GM12878 (cell line): Measurements from ENCODE around the gene TCF4. TPM values are rescaled to one million over a fixed set of nuclear protein-coding genes. Genes with fewer than 3 reads are reported as not detected.

Experiments used
- ATAC-seq: fragments of 200-7000 bp; cut with Tn5 transposase; 3 replicates; pipeline ENCODE4 v1.9.1; 2020; ENCODE audit warnings: mild to moderate bottlenecking, moderate library complexity
- BruUV-seq: library from RNA; stranded (reverse); fragments of 400-500 nt; replicated peaks from 2 replicates; lab custom pipeline; 2021; lab: Mats Ljungman, UMichigan
- CTCF ChIA-PET: fragments of 300-600 bp; sonication (Branson Sonifier 250); formaldehyde crosslinking; extraction: SDS; loops from one replicate; lab custom pipeline; 2021; ENCODE audit warnings: inconsistent platforms; lab: Yijun Ruan, JAX
- POLR2A ChIA-PET: fragments of 350-600 bp; formaldehyde crosslinking; extraction: SDS; loops from one replicate; lab custom pipeline; 2021; ENCODE audit warnings: inconsistent platforms; lab: Charles Lee
- RAD21 ChIA-PET: fragments of 300-600 bp; sonication (Branson Sonifier 250); formaldehyde crosslinking; loops from one replicate; lab custom pipeline; 2023; ENCODE audit warnings: antibody characterized with exemption; ENCODE audit not compliant: unreplicated experiment; lab: Charles Lee
- SMC1A ChIA-PET: fragments of 300-600 bp; sonication (Branson Sonifier 250); formaldehyde crosslinking; loops from one replicate; lab custom pipeline; 2023; ENCODE audit not compliant: unreplicated experiment, uncharacterized antibody; lab: Charles Lee
- DNase-seq: peaks from one replicate; pipeline ENCODE4 v3.0.0-alpha.2; 2011; ENCODE audit warnings: low read depth, low spot score
- FAIRE-seq: peaks from 3 replicates; lab custom pipeline; 2011; peaks lifted over from hg19 to GRCh38; lab: Jason Lieb, UNC
- H2AFZ ChIP-seq: 2 replicates; pipeline ENCODE4 v1.6.0; 2011; ENCODE audit warnings: low read depth, low read length, control low read depth; ENCODE audit not compliant: control insufficient read depth
- H3K27ac ChIP-seq: 2 replicates; pipeline ENCODE4 v1.5.1; 2011; ENCODE audit warnings: control low read depth; ENCODE audit not compliant: control insufficient read depth, insufficient read depth
- H3K27me3 ChIP-seq, 2 experiments: replicated peaks in 1 of 2; 2 replicates each; pipeline versions ENCODE4 v1.6.0 to v1.6.1; 2011; ENCODE audit warnings: low read length in 1 of 2; ENCODE audit not compliant: control insufficient read depth in 2 of 2, insufficient read depth in 2 of 2
- H3K36me3 ChIP-seq, 2 experiments: 2 replicates each; pipeline ENCODE4 v1.5.1; 2011; ENCODE audit warnings: low read length in 1 of 2; ENCODE audit not compliant: control insufficient read depth in 2 of 2, insufficient read depth in 2 of 2
- H3K4me1 ChIP-seq: 2 replicates; pipeline ENCODE4 v1.6.1; 2011; ENCODE audit warnings: mild to moderate bottlenecking, low read length, moderate library complexity, mixed read lengths; ENCODE audit not compliant: control insufficient read depth, insufficient read depth
- H3K4me2 ChIP-seq: 2 replicates; pipeline ENCODE4 v1.6.0; 2011; ENCODE audit warnings: control low read depth; ENCODE audit not compliant: control insufficient read depth, insufficient read depth
- H3K4me3 ChIP-seq: fragments of 200-600 bp; sonication (generic); 2 replicates; pipeline ENCODE4 v1.5.1; 2016
- H3K79me2 ChIP-seq: 2 replicates; pipeline ENCODE4 v1.6.0; 2011; ENCODE audit warnings: low read length; ENCODE audit not compliant: control insufficient read depth, insufficient read depth
- H3K9ac ChIP-seq: 2 replicates; pipeline ENCODE4 v1.8.0; 2011; ENCODE audit warnings: low read length, control low read depth, mixed read lengths; ENCODE audit not compliant: control insufficient read depth, insufficient read depth
- H3K9me3 ChIP-seq: replicated peaks from 3 replicates; pipeline ENCODE4 v1.5.1; 2011; ENCODE audit warnings: mild to moderate bottlenecking, low read length; ENCODE audit not compliant: control insufficient read depth, insufficient read depth
- H4K20me1 ChIP-seq: 2 replicates; pipeline ENCODE4 v1.6.0; 2011; ENCODE audit not compliant: control insufficient read depth, insufficient read depth
- CHD1 ChIP-seq: IDR thresholded peaks from 2 replicates; pipeline ENCODE4 v1.6.1; 2012; ENCODE audit warnings: low read depth, low read length, improper control_type of control experiment
- CHD4 ChIP-seq: fragments of 200-600 bp; sonication (generic); IDR thresholded peaks from 2 replicates; pipeline ENCODE4 v1.6.1; 2016; ENCODE audit warnings: mild to moderate bottlenecking
- EP300 ChIP-seq, 2 experiments: fragments of 150-350 bp in 1 of 2; IDR thresholded peaks; 2 replicates each; pipeline ENCODE4 v1.6.1; 2011 to 2012; ENCODE audit warnings: low read depth in 2 of 2, low read length in 2 of 2, borderline replicate concordance in 1 of 2, improper control_type of control experiment in 1 of 2, inconsistent platforms in 1 of 2; ENCODE audit not compliant: control insufficient read depth in 1 of 2
- JUND ChIP-seq: IDR thresholded peaks from 2 replicates; pipeline ENCODE4 v1.6.1; 2012; ENCODE audit warnings: low read depth, mild to moderate bottlenecking, low read length, improper control_type of control experiment, moderate library complexity
- SIN3A ChIP-seq: IDR thresholded peaks from 2 replicates; pipeline ENCODE4 v1.6.1; 2012; ENCODE audit warnings: low read depth, low read length, improper control_type of control experiment
- SP1 ChIP-seq: IDR thresholded peaks from one replicate; pipeline ENCODE4 v1.6.1; 2011; ENCODE audit warnings: low read depth, low read length
- ZBTB11 ChIP-seq: fragments of 450-650 bp; formaldehyde crosslinking; IDR thresholded peaks from 2 replicates; pipeline ENCODE4 v1.5.0; 2022; ENCODE audit warnings: mild to moderate bottlenecking, missing genetic modification characterization
- WGBS: methylation state at CpG from one replicate; pipeline ENCODE4 v1.1.6; 2016; ENCODE audit warnings: low lambda C conversion rate; ENCODE audit not compliant: insufficient replicate concordance, insufficient coverage; ENCODE audit errors: missing lambda C conversion rate; 5-methylcytosine and 5-hydroxymethylcytosine counted together
- in situ Hi-C: fragments of 300-500 bp; cut with MboI; formaldehyde crosslinking; loops from 9 replicates; pipeline ENCODE4 v1.14.3; 2018; ENCODE audit warnings: mixed read lengths
- intact Hi-C: fragments of 100-400 bp; cut with micrococcal nuclease; formaldehyde crosslinking; loops from one replicate; pipeline ENCODE4 v1.14.2; 2022; ENCODE audit not compliant: unreplicated experiment
- polyA plus RNA-seq, 11 experiments: library from polyadenylated mRNA; depleted of rRNA in 4 of 11; unstranded in 6 of 11; stranded (reverse) in 5 of 11; fragments of >200 nt; fragmentation: Nextera tagmentation in 4 of 11; fragmentation: Illumina TruSeq in 1 of 11; extraction: Ambion mirVana in 4 of 11; extraction: Trizol in 1 of 11; gene quantifications; 1 replicate in 1 of 11; 2 replicates in 10 of 11; pipeline versions ENCODE4 v1.2.1 to v1.2.3, GENCODE V29; 2011 to 2016; ENCODE audit warnings: inconsistent platforms in 2 of 11, missing spikeins in 2 of 11, low read depth in 1 of 11
- total RNA-seq, 4 experiments: library from RNA; depleted of rRNA in 3 of 4; stranded (reverse); fragments of >200 nt in 3 of 4; fragmentation: Illumina TruSeq in 1 of 4; extraction: Trizol in 1 of 4; gene quantifications; 2 replicates each; pipeline versions ENCODE4 v1.2.1 to v1.2.3, GENCODE V29; 2013 to 2021

TCF4 gene
- total and polyA plus RNA-seq, 10 of the 15 experiments (the other 5 are each of a cell fraction or from before 2014, with no cell fraction given), result 15.2 to 94.0 (median 31.5) TPM

- RAD21 ChIA-PET, result no interaction called here
- intact Hi-C loops, result loop anchor here (10.0 kb wide), 1 partner anchor 171 kb away; no protein-coding TSS in a partner anchor
- SMC1A ChIA-PET, result no interaction called here
Observed at GRCh38 chr18:55585920-55586561, 2.0 kb downstream of the TCF4 start.

More at GRCh38 chr18:55585920-55586561, 2.0 kb downstream of the TCF4 start:
- no TSS peak for BruUV-seq
- H4K20me1 ChIP-seq, result no peaks in the 10 kb centered on the region
- no peak overlapping the region for H3K4me2 ChIP-seq
- no peak overlapping the region for H3K9ac ChIP-seq
- H3K27ac ChIP-seq, result no peak overlapping the region
- DNase-seq (no peak), ATAC-seq (no peak), FAIRE-seq (no peak)
- WGBS, result 11% methylated on average over 11 of the region's 11 CpGs
- CTCF ChIA-PET, result no interaction called here
- TF ChIP-seq JUND (no peak), SIN3A (no peak), EP300 (IDR thresholded peaks at IDR 0.05; ENCODE audit: borderline replicate concordance in 1 of 2, control insufficient read depth in 1 of 2, low read depth in 2 of 2, low read length in 2 of 2) (no peak), CHD4 (no peak), SP1 (no peak), CHD1 (no peak), ZBTB11 (CRISPR knock-in tag) (no peak)
- H3K9me3 ChIP-seq, result peaks cover 5% of the 10 kb centered on the region; the same call in 2 of the 3 replicates
- no peaks in the 10 kb centered on the region for H3K36me3 ChIP-seq
- no peak overlapping the region for H2AFZ ChIP-seq
- no peak overlapping the region for H3K4me3 ChIP-seq
- peaks cover 0 to 7% of the 10 kb centered on the region in 2 experiments; a peak in 3 of 4 replicates for H3K27me3 ChIP-seq
- no peaks in the 10 kb centered on the region for H3K4me1 ChIP-seq
- H3K79me2 ChIP-seq, result no peaks in the 10 kb centered on the region
- in situ Hi-C loops, result no loop called here
- POLR2A ChIA-PET, result no interaction called here
